Measurements from ENCODE around the gene CHCHD6. TPM values are rescaled to one million over a fixed set of nuclear protein-coding genes. Genes with fewer than 3 reads are reported as not detected.

Gene CHCHD6
- total and polyA plus RNA-seq, 2 of the 4 experiments (the other 2 are of a cell fraction), result 18.8 to 28.9 TPM

DNA sequence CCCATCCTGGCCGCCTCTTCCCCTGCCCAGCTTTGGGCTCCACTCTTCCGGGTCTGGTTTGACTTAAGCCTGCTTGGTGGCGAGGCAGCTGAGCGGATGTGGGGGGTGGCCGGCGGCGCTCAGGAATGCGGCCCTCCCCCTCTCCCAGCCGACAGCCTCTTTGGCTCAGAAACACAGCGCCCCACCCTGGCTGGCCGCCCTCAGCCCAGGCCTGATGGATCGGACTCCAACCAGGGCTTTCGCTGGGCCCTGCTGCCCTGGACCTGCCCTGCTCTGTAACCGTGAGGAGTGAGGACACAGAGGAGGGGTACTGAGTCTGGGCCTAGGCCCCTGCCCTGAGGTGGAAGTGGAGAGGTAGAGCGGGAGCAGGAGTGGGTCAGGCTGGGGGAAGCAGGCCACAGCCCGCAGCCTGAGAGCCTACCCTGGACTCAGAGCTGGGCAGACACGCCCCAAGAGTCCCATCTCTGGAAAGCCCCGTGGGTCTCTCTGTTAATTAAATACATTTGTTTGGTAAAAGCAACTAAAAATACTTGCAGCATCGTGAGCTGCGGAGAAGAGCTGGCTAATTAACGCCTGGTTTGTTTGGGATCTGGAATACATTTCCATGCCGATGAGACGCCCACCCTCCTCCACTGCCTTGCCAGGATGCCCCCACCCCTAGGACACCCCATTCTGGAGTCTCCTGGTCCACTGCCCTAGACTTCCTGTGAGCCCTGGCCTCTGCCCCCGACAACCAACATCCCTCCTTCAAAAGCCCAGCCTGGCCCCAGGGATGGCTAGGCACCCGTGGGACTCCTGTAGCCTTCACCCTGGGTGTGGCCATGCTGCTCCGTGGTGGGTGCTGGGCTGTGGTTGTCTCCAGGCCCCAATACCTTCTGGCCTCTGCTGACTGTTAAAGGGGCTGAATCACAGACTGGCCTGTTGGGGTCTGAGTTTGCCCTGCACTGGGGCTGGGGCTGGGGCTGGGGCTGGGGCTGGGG lies 298.4 kb downstream of the CHCHD6 start (continued):
- TF ChIP-seq, protein P1, sequence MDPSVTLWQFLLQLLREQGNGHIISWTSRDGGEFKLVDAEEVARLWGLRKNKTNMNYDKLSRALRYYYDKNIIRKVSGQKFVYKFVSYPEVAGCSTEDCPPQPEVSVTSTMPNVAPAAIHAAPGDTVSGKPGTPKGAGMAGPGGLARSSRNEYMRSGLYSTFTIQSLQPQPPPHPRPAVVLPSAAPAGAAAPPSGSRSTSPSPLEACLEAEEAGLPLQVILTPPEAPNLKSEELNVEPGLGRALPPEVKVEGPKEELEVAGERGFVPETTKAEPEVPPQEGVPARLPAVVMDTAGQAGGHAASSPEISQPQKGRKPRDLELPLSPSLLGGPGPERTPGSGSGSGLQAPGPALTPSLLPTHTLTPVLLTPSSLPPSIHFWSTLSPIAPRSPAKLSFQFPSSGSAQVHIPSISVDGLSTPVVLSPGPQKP (IDR thresholded peaks at IDR 0.05; ENCODE audit: borderline replicate concordance, low read depth, low read length), result no peak
- TF ChIP-seq RFX5 (IDR thresholded peaks at IDR 0.05; ENCODE audit: low read depth, low read length), result no peak

Measured in IMR-90 (cell line).